GM23338 (cell line): Measurements from ENCODE around the gene DPF3. TPM values are rescaled to one million over a fixed set of nuclear protein-coding genes. Genes with fewer than 3 reads are reported as not detected.

Source experiments
- ATAC-seq: fragments of 200-7000 bp; cut with Tn5 transposase; 3 replicates; pipeline ENCODE4 v1.9.1; 2020
- DNase-seq: peaks from one replicate; pipeline ENCODE4 v3.0.0-alpha.2; 2015; ENCODE audit warnings: low spot score
- H2AFZ ChIP-seq: fragments of 200-600 bp; sonication (generic); 2 replicates; pipeline ENCODE4 v1.8.0; 2016; ENCODE audit warnings: antibody characterized with exemption, mild to moderate bottlenecking, moderate library complexity
- H3F3A ChIP-seq: fragments of 200-600 bp; sonication (generic); replicated peaks from 2 replicates; pipeline ENCODE4 v1.8.0; 2017; ENCODE audit warnings: antibody characterized with exemption, mixed run types, low read depth
- H3K27ac ChIP-seq: fragments of 200-600 bp; sonication (generic); 2 replicates; pipeline ENCODE4 v1.6.1; 2016; ENCODE audit warnings: low read depth
- H3K27me3 ChIP-seq: fragments of 200-600 bp; sonication (generic); 2 replicates; pipeline ENCODE4 v1.8.0; 2016; ENCODE audit warnings: mild to moderate bottlenecking, mixed run types, moderate library complexity; ENCODE audit not compliant: insufficient read depth
- H3K36me3 ChIP-seq: fragments of 200-600 bp; sonication (generic); 2 replicates; pipeline ENCODE4 v1.8.0; 2016; ENCODE audit warnings: mild to moderate bottlenecking; ENCODE audit not compliant: insufficient read depth
- H3K4me1 ChIP-seq: fragments of 200-600 bp; sonication (generic); 2 replicates; pipeline ENCODE4 v1.8.0; 2016; ENCODE audit warnings: mild to moderate bottlenecking, moderate library complexity; ENCODE audit not compliant: insufficient read depth
- H3K4me2 ChIP-seq: fragments of 200-600 bp; sonication (generic); 2 replicates; pipeline ENCODE4 v1.7.1; 2017; ENCODE audit warnings: mixed run types
- H3K4me3 ChIP-seq: fragments of 200-600 bp; sonication (generic); 2 replicates; pipeline ENCODE4 v1.6.1; 2016; ENCODE audit warnings: mixed run types
- H3K79me2 ChIP-seq: fragments of 200-600 bp; sonication (generic); replicated peaks from 2 replicates; pipeline ENCODE4 v1.8.0; 2017; ENCODE audit warnings: mild to moderate bottlenecking; ENCODE audit not compliant: insufficient read depth
- H3K9me2 ChIP-seq: fragments of 200-600 bp; sonication (generic); 2 replicates; pipeline ENCODE4 v1.8.0; 2017; ENCODE audit not compliant: insufficient read depth
- H4K20me1 ChIP-seq: fragments of 200-600 bp; sonication (generic); replicated peaks from 2 replicates; pipeline ENCODE4 v1.8.0; 2017; ENCODE audit warnings: mild to moderate bottlenecking; ENCODE audit not compliant: insufficient read depth
- H3K27ac Mint-ChIP-seq: 2 replicates; pipeline ENCODE4 v1.8.0; 2020; ENCODE audit warnings: inconsistent platforms, mild to moderate bottlenecking, moderate library complexity, mixed read lengths
- H3K27me3 Mint-ChIP-seq: 3 replicates; pipeline ENCODE4 v1.8.0; 2022; ENCODE audit warnings: low read depth, mild to moderate bottlenecking, moderate library complexity, mixed read lengths, inconsistent platforms; ENCODE audit not compliant: insufficient read depth, poor library complexity
- H3K36me3 Mint-ChIP-seq: 3 replicates; pipeline ENCODE4 v1.8.0; 2021; ENCODE audit warnings: low read depth, mild to moderate bottlenecking, inconsistent platforms, moderate library complexity, mixed read lengths
- H3K4me1 Mint-ChIP-seq: 3 replicates; pipeline ENCODE4 v1.8.0; 2020; ENCODE audit warnings: mild to moderate bottlenecking, inconsistent platforms, mixed read lengths
- H3K4me3 Mint-ChIP-seq: 3 replicates; pipeline ENCODE4 v1.8.0; 2021; ENCODE audit warnings: moderate library complexity, mild to moderate bottlenecking, inconsistent platforms, mixed read lengths
- H3K9me3 Mint-ChIP-seq: 3 replicates; pipeline ENCODE4 v1.8.0; 2020; ENCODE audit warnings: moderate library complexity, mild to moderate bottlenecking, inconsistent platforms, mixed read lengths
- CREB1 ChIP-seq: fragments of 250-450 bp; sonication (Bioruptor Pico); IDR thresholded peaks from 2 replicates; pipeline ENCODE4 v1.5.0; 2020; ENCODE audit warnings: low read depth, mild to moderate bottlenecking, moderate library complexity
- CTCF ChIP-seq, 2 experiments: fragments of 200-600 bp in 1 of 2; sonication (generic) in 1 of 2; conservative IDR thresholded peaks; 2 replicates each; pipeline versions ENCODE4 v1.5.1 to v1.6.1; 2016 to 2017; ENCODE audit warnings: antibody characterized with exemption in 2 of 2, low read depth in 2 of 2, mild to moderate bottlenecking in 2 of 2, moderate library complexity in 1 of 2
- ETS1 ChIP-seq: IDR thresholded peaks from 2 replicates; pipeline ENCODE4 v1.6.1; 2016; ENCODE audit warnings: antibody characterized with exemption
- EZH2 ChIP-seq: fragments of 200-600 bp; sonication (generic); IDR thresholded peaks from one replicate; pipeline ENCODE4 v1.8.0; 2017; ENCODE audit warnings: antibody characterized with exemption, mild to moderate bottlenecking, low read depth; ENCODE audit not compliant: unreplicated experiment
- JUNB ChIP-seq: IDR thresholded peaks from one replicate; pipeline ENCODE4 v1.6.1; 2016; ENCODE audit warnings: antibody characterized with exemption; ENCODE audit not compliant: unreplicated experiment
- NANOG ChIP-seq: IDR thresholded peaks from 2 replicates; pipeline ENCODE4 v1.6.1; 2016; ENCODE audit warnings: antibody characterized with exemption, borderline replicate concordance
- POLR2AphosphoS5 ChIP-seq: IDR thresholded peaks from 2 replicates; pipeline ENCODE4 v1.6.1; 2016; ENCODE audit warnings: antibody characterized with exemption, low read depth
- REST ChIP-seq: IDR thresholded peaks from one replicate; pipeline ENCODE4 v1.6.1; 2018; ENCODE audit warnings: antibody characterized with exemption; ENCODE audit not compliant: unreplicated experiment
- STAT1 ChIP-seq: IDR thresholded peaks from one replicate; pipeline ENCODE4 v1.6.1; 2016; ENCODE audit warnings: antibody characterized with exemption; ENCODE audit not compliant: unreplicated experiment
- ZNF114 ChIP-seq: fragments of 250-450 bp; sonication (Bioruptor Pico); IDR thresholded peaks from 2 replicates; pipeline ENCODE4 v1.5.0; 2020; ENCODE audit warnings: mild to moderate bottlenecking, moderate library complexity
- ZNF331 ChIP-seq: fragments of 250-450 bp; sonication (Bioruptor Pico); IDR thresholded peaks from 2 replicates; pipeline ENCODE4 v1.5.0; 2020; ENCODE audit warnings: low read depth, mild to moderate bottlenecking, moderate library complexity
- polyA plus RNA-seq: library from polyadenylated mRNA; unstranded; fragments of >200 nt; fragmentation: Nextera tagmentation; extraction: Ambion mirVana; gene quantifications from 2 replicates; pipeline ENCODE4 v1.2.1, GENCODE V29; 2016
- total RNA-seq: library from RNA; depleted of rRNA; stranded (reverse); fragments of >200 nt; shearing (Covaris generic); gene quantifications from 2 replicates; pipeline ENCODE4 v1.2.3, GENCODE V29; 2014

The DPF3 gene
- total and polyA plus RNA-seq, 2 experiments from 2014 or later, result 0.18 to 1.0 TPM

DNA sequence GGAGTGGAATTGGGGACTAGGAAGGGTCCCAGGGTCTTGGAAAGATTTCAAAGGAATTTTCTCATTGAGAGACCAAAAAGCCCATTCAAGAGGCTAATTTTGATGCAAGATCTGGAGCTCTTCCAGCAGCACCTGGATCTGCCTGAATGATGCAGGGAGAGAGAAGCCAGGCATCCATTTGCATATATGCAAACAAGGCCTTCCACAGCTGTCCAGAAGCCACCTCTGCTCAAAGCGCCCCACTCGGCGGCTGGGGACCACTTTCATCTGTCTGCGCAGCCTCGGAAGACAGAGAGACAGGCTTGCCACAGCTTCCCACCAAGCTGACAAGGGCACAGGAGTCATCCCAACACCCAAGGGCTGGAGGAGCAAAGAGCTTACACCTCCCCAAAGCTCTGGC lies 295.6 kb downstream of the DPF3 start (continued):
- TF ChIP-seq STAT1 (no peak), NANOG (no peak), ZNF331 (CRISPR knock-in tag) (no peak), ZNF114 (CRISPR knock-in tag) (no peak), POLR2AphosphoS5 (no peak), REST (no peak), CTCF (conservative IDR thresholded peaks at IDR 0.05; ENCODE audit: low read depth in 2 of 2) (no peak), JUNB (no peak), ETS1 (no peak)

- Histone ChIP-seq H3K4me1 (no peaks in the 10 kb centered on the region; the same call in 1 of the 2 replicates), H3K4me2 (no peak overlapping the region), H4K20me1 (no peaks in the 10 kb centered on the region), H3K79me2 (no peaks in the 10 kb centered on the region), H3K9me2 (no peaks in the 10 kb centered on the region), H3K4me3 (no peak overlapping the region), H3K27ac (no peak overlapping the region), H3F3A (no peaks in the 10 kb centered on the region), H3K36me3 (no peaks in the 10 kb centered on the region), H3K27me3 (no peaks in the 10 kb centered on the region), H2AFZ (no peak overlapping the region)
- Mint-ChIP-seq H3K36me3 (no peaks in the 10 kb centered on the region), H3K4me1 (peaks cover 20% of the 10 kb centered on the region), H3K27ac (no peak overlapping the region), H3K27me3 (peaks cover 7% of the 10 kb centered on the region), H3K9me3 (no peaks in the 10 kb centered on the region), H3K4me3 (no peak overlapping the region)
- DNase-seq (no peak), ATAC-seq (no peak)
- no peak for TF ChIP-seq JUNB
- TF ChIP-seq CTCF (conservative IDR thresholded peaks at IDR 0.05; ENCODE audit: low read depth in 2 of 2), result no peak
- no peak for TF ChIP-seq EZH2
- no peak for TF ChIP-seq ETS1
- no peak for TF ChIP-seq NANOG
- TF ChIP-seq POLR2AphosphoS5, result no peak
- no peak for TF ChIP-seq STAT1
- TF ChIP-seq CREB1 (CRISPR knock-in tag), result no peak
- no peak for TF ChIP-seq REST
Observed at GRCh38 chr14:72597252-72598233, 296.4 kb downstream of the DPF3 start.
